Breast epithelium (tissue), 4 donors: ENCODE data around the gene NTN5. TPM values are rescaled to one million over a fixed set of nuclear protein-coding genes. Genes with fewer than 3 reads are reported as not detected.
"Not testable (repeated sequence)": the region's sequence is repeated elsewhere in the genome, so short reads cannot be mapped to it uniquely, and the experiment has no call there.

Source experiments
- DNase-seq, 2 donors: peaks; one replicate each; pipeline ENCODE4 v3.0.0-alpha.2; 2019; ENCODE audit warnings: low spot score in 2 of 2
- H3K27ac ChIP-seq, 2 donors: fragments of 200-600 bp; sonication (generic) in 1 of 2; one replicate each; pipeline ENCODE4 v1.5.1; 2016 to 2019; ENCODE audit warnings: mild to moderate bottlenecking in 1 of 2
- H3K27me3 ChIP-seq, 2 donors: fragments of 200-600 bp; sonication (generic) in 1 of 2; one replicate each; pipeline versions ENCODE4 v1.5.1 to v1.6.0; 2017 to 2019; ENCODE audit warnings: control low read depth in 1 of 2, mild to moderate bottlenecking in 1 of 2
- H3K36me3 ChIP-seq: fragments of 200-600 bp; one replicate; pipeline ENCODE4 v1.5.1; 2019
- H3K4me1 ChIP-seq, 2 donors: fragments of 200-600 bp; sonication (generic); one replicate each; pipeline ENCODE4 v1.5.1; 2016 to 2019; ENCODE audit warnings: control low read depth in 1 of 2
- H3K4me3 ChIP-seq, 3 donors: fragments of 200-600 bp; sonication (generic); 1 replicate in 2 of 3; 2 replicates in 1 of 3; pipeline ENCODE4 v1.5.1; 2016 to 2019; ENCODE audit warnings: mild to moderate bottlenecking in 3 of 3, moderate library complexity in 2 of 3
- H3K9me3 ChIP-seq, 2 donors: fragments of 200-600 bp; sonication (generic) in 1 of 2; one replicate each; pipeline ENCODE4 v1.5.1; 2016 to 2019; ENCODE audit warnings: control low read depth in 1 of 2
- POLR2A ChIP-seq: fragments of 450-650 bp; IDR thresholded peaks from one replicate; pipeline ENCODE4 v1.6.1; 2016; ENCODE audit warnings: antibody characterized with exemption, mild to moderate bottlenecking, moderate library complexity
- POLR2AphosphoS5 ChIP-seq, 3 donors: sonication (generic); formaldehyde crosslinking; IDR thresholded peaks; one replicate each; pipeline ENCODE4 v1.6.1; 2017; ENCODE audit warnings: antibody characterized with exemption in 3 of 3
- intact Hi-C: fragments of 100-400 bp; cut with DNase I; formaldehyde crosslinking; loops from one replicate; pipeline ENCODE4 v1.15.1; 2023; ENCODE audit warnings: low total_unique reads
- total RNA-seq, 3 donors: library from RNA; depleted of rRNA; stranded (reverse); fragments of >200 nt; gene quantifications; one replicate each; pipeline ENCODE4 v1.1.0, GENCODE V29; 2016
- TF ChIP-seq, protein P1 (sequence below), 3 donors: fragments of 450-650 bp; IDR thresholded peaks; one replicate each; pipeline ENCODE4 v1.5.1; 2016 to 2017; ENCODE audit warnings: antibody characterized with exemption in 3 of 3, mild to moderate bottlenecking in 3 of 3, moderate library complexity in 3 of 3

Gene NTN5
- total RNA-seq, 3 donors from 2014 or later = 0.64 to 2.9 (median 2.6) TPM

DNA sequence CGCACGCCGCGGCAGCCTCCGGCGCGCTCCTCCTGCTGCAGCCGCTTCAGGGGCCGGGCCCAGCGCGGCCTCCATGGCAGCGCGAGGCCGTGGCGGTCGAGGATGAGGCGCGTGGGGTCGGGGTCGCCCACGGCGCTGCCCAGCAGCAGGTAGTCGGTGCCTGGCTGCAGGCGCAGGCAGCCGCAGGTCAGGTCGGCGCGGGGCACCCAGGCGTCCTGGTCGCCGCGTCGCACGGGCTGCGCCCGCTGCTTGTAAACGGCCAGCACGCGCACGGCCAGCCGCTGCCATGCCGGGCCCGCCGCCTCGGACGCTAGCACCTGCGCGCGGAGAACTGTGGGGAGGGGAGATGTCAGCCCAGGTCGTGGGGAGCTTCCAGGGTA lies 11.1 kb downstream of the NTN5 start:
- Histone ChIP-seq H3K27me3 (no peaks in the 10 kb centered on the region), H3K9me3 (no peaks in the 10 kb centered on the region), H3K4me1 (no peaks in the 10 kb centered on the region), H3K27ac (no peak overlapping the region), H3K4me3 (no peak overlapping the region), H3K36me3 (no peaks in the 10 kb centered on the region)
- intact Hi-C loops = no loop called here
- TF ChIP-seq POLR2AphosphoS5 (IDR thresholded peaks at IDR 0.05) (no peak), POLR2A (no peak)
- TF ChIP-seq, protein P1, sequence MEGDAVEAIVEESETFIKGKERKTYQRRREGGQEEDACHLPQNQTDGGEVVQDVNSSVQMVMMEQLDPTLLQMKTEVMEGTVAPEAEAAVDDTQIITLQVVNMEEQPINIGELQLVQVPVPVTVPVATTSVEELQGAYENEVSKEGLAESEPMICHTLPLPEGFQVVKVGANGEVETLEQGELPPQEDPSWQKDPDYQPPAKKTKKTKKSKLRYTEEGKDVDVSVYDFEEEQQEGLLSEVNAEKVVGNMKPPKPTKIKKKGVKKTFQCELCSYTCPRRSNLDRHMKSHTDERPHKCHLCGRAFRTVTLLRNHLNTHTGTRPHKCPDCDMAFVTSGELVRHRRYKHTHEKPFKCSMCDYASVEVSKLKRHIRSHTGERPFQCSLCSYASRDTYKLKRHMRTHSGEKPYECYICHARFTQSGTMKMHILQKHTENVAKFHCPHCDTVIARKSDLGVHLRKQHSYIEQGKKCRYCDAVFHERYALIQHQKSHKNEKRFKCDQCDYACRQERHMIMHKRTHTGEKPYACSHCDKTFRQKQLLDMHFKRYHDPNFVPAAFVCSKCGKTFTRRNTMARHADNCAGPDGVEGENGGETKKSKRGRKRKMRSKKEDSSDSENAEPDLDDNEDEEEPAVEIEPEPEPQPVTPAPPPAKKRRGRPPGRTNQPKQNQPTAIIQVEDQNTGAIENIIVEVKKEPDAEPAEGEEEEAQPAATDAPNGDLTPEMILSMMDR (IDR thresholded peaks at IDR 0.05) = no peak
- no peak for DNase-seq

DNA sequence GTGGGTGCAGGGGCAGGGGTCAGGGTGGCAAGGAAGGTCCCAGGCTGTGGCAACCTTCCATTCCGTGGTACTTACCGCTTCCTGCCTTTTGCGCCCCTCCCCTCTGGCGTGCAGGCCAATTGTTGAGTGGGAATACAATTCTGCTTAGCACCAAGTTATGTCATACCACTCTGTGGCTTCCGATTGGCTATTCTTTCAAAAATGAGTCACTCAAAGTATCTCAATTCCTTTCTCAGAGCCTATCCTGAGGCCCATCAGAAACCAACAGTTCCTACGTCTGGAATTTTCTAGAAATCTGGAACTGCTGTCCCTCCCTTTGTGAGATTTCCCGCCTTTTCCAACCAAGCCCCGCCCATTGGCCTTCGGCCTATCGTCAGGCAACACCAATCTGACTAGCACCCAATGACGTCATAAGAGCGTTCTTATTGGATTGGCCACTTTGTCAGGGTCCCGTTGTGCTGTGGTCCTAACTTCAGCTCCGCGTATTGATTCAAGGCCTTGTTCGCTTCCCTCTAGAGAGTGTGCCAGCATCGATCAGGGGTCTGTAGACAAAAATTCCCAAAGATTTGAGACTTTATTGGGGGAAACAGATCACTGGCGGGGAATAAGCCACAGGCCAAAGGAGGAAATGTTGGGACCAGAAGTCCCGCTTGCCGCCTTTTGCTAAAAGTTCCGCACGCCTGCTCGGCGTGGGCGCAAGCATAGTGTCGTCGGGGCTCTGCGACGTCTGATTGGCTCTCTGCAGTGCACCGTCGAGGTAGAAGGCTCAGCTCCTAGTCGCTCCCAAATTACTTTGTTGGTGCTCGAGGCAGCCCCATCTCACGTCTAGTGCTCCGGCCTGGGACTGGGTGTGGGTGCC lies 11.7 kb downstream of the NTN5 start:
- intact Hi-C loops = no loop called here
- TF ChIP-seq, protein P1 (IDR thresholded peaks at IDR 0.05) = no peak
- no peak for TF ChIP-seq POLR2AphosphoS5 (IDR thresholded peaks at IDR 0.05)
- no peak for TF ChIP-seq POLR2A
- Histone ChIP-seq H3K27me3 (no peaks in the 10 kb centered on the region), H3K36me3 (no peaks in the 10 kb centered on the region), H3K27ac (peak overlapping the region; percentile 10 to 51), H3K4me1 (no peaks in the 10 kb centered on the region), H3K9me3 (no peaks in the 10 kb centered on the region), H3K4me3 (peak overlapping the region in 1 of 3 donors; percentile 44)
- DNase-seq = peak in 1 of 2 donors; percentile 83

DNA sequence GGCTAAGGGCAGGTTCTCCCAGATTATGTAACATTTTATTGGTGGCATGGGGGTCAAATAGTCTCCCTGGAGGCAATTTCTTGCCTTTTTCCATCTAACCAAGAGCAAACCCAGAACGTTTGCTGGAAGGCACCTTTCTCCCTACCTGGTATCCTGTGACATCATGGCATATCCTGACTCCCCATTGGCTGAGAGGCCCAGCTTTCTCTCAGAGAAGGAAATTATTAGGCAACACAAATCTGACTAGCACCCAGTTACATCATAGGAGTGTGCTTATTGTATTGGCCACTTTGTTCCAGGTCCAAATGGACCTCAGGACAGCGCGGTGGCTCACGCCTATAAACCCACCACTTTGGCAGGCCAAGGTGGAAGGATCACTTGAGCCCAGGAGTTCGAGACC lies 13.0 kb downstream of the NTN5 start:
- intact Hi-C loops = no loop called here
- Histone ChIP-seq H3K27ac (no peak overlapping the region), H3K27me3 (no peaks in the 10 kb centered on the region), H3K4me1 (no peaks in the 10 kb centered on the region), H3K9me3 (no peaks in the 10 kb centered on the region), H3K36me3 (no peaks in the 10 kb centered on the region), H3K4me3 (no peak overlapping the region)
- DNase-seq = no peak
- TF ChIP-seq, protein P1 (IDR thresholded peaks at IDR 0.05) = no peak
- TF ChIP-seq POLR2AphosphoS5 (IDR thresholded peaks at IDR 0.05) (no peak), POLR2A (no peak)

DNA sequence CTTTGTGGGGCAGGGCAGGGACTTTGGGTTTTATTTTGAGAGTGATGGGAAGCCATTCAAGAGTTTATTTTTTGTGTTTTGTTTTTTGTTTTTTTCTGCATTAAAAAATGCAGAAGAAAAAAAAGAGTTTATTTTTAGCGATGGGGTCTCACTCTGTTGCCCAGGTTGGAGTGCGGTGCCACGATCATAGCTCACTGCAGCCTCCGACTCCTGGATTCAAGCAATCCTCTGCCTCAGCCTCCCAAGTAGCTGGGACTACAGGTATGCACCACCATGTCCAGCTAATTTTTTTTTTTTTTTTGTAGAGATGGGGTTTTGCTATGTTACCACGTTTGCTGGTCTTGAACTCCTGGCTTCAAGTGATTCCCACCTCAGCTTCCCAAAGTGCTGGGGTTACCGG lies 14.3 kb downstream of the NTN5 start:
- intact Hi-C loops = no loop called here

DNA sequence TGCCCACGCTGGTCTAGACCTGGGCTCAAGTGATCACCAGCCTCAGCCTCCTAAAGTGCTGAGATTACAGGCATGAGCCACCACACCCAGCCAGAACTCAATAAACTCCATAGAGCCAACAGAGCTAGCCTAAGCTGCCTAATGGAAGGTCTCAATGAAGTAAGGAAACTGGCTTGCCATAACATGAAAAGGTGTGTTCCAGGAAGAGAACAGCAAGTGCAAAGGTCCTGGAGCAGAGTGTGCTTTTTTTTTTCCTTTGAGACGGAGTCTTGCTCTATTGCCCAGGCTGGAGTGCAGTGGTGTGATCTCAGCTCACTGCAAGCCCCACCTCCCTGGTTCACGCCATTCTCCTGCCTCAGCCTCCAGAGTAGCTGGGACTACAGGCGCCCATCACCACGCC lies 15.0 kb downstream of the NTN5 start:
- H3K9me3 ChIP-seq, H3K27ac ChIP-seq, intact Hi-C loops, H3K4me3 ChIP-seq, H3K4me1 ChIP-seq, H3K36me3 ChIP-seq, H3K27me3 ChIP-seq, DNase-seq: not testable (repeated sequence)

More for the DNA sequence above, 14.3 kb downstream of the NTN5 start:
- Histone ChIP-seq H3K36me3 (no peaks in the 10 kb centered on the region), H3K9me3 (no peaks in the 10 kb centered on the region), H3K4me1 (no peaks in the 10 kb centered on the region), H3K4me3 (no peak overlapping the region), H3K27ac (no peak overlapping the region), H3K27me3 (no peaks in the 10 kb centered on the region)
- TF ChIP-seq, protein P1 (IDR thresholded peaks at IDR 0.05) = no peak
- no peak for TF ChIP-seq POLR2AphosphoS5 (IDR thresholded peaks at IDR 0.05)
- TF ChIP-seq POLR2A = no peak
- DNase-seq = no peak
